AG04450 (cell line): Measurements from ENCODE around the gene CDH4. TPM values are rescaled to one million over a fixed set of nuclear protein-coding genes. Genes with fewer than 3 reads are reported as not detected.

Source experiments
- CTCF ChIA-PET: fragments of 300-600, 350-600 bp; formaldehyde crosslinking; extraction: SDS; loops from one replicate; lab custom pipeline; 2022; ENCODE audit warnings: antibody characterized with exemption, inconsistent platforms; lab: Charles Lee
- POLR2A ChIA-PET: fragments of 350-600 bp; formaldehyde crosslinking; extraction: SDS; loops from one replicate; lab custom pipeline; 2021; ENCODE audit warnings: antibody characterized with exemption, inconsistent platforms; lab: Yijun Ruan, JAX
- DNase-seq: peaks from one replicate; pipeline ENCODE4 v3.0.0-alpha.2; 2011; ENCODE audit warnings: low read depth, low spot score
- H3K27ac ChIP-seq: one replicate; pipeline ENCODE4 v1.5.1; 2012; ENCODE audit warnings: low read depth, low read length, control low read depth
- H3K27me3 ChIP-seq: one replicate; pipeline ENCODE4 v1.6.0; 2012; ENCODE audit warnings: low read length; ENCODE audit not compliant: control insufficient read depth, insufficient read depth
- H3K4me3 ChIP-seq: 2 replicates; pipeline ENCODE4 v1.5.1; 2011; ENCODE audit warnings: mild to moderate bottlenecking, low read depth, low read length, control low read depth
- H3K9me3 ChIP-seq: 2 replicates; pipeline ENCODE4 v1.5.1; 2012; ENCODE audit warnings: low read length; ENCODE audit not compliant: control insufficient read depth, insufficient read depth
- polyA plus RNA-seq: library from polyadenylated mRNA; depleted of rRNA; stranded (reverse); fragments of >200 nt; gene quantifications from 2 replicates; pipeline ENCODE4 v1.2.3, GENCODE V29; 2011
- TF ChIP-seq, protein P1 (sequence below): IDR thresholded peaks from 2 replicates; pipeline ENCODE4 v1.5.1; 2011; ENCODE audit warnings: low read depth, low read length, control low read depth, inconsistent platforms

CDH4 gene
- polyA plus RNA-seq, 1 experiment: 1.6 TPM

DNA sequence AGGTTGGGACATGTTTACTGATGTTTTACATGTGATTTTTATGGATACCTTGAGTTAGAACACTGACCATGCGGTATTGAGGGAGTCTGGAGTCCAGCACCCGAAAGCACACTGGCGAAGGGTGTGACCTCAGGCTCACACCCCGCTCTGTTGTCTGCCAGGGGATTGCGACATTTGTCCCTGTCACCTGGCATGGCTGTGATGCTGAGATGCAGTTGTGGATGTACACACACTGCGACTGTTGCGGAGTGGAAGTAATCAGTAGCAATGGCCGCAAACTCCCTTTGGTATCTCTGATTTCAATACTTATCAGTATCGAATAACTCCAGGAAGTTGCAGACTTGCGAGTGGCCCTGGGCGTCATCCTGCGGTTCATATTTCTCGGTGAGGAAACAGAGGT, 43.2 kb downstream of the CDH4 start:
- no peak for DNase-seq
- POLR2A ChIA-PET: no interaction called here
- Histone ChIP-seq H3K27ac (no peak overlapping the region), H3K4me3 (no peak overlapping the region), H3K27me3 (no peaks in the 10 kb centered on the region), H3K9me3 (peaks cover 15% of the 10 kb centered on the region; the same call in 1 of the 2 replicates)
- CTCF ChIA-PET: no interaction called here
- TF ChIP-seq, protein P1, sequence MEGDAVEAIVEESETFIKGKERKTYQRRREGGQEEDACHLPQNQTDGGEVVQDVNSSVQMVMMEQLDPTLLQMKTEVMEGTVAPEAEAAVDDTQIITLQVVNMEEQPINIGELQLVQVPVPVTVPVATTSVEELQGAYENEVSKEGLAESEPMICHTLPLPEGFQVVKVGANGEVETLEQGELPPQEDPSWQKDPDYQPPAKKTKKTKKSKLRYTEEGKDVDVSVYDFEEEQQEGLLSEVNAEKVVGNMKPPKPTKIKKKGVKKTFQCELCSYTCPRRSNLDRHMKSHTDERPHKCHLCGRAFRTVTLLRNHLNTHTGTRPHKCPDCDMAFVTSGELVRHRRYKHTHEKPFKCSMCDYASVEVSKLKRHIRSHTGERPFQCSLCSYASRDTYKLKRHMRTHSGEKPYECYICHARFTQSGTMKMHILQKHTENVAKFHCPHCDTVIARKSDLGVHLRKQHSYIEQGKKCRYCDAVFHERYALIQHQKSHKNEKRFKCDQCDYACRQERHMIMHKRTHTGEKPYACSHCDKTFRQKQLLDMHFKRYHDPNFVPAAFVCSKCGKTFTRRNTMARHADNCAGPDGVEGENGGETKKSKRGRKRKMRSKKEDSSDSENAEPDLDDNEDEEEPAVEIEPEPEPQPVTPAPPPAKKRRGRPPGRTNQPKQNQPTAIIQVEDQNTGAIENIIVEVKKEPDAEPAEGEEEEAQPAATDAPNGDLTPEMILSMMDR: no peak

DNA sequence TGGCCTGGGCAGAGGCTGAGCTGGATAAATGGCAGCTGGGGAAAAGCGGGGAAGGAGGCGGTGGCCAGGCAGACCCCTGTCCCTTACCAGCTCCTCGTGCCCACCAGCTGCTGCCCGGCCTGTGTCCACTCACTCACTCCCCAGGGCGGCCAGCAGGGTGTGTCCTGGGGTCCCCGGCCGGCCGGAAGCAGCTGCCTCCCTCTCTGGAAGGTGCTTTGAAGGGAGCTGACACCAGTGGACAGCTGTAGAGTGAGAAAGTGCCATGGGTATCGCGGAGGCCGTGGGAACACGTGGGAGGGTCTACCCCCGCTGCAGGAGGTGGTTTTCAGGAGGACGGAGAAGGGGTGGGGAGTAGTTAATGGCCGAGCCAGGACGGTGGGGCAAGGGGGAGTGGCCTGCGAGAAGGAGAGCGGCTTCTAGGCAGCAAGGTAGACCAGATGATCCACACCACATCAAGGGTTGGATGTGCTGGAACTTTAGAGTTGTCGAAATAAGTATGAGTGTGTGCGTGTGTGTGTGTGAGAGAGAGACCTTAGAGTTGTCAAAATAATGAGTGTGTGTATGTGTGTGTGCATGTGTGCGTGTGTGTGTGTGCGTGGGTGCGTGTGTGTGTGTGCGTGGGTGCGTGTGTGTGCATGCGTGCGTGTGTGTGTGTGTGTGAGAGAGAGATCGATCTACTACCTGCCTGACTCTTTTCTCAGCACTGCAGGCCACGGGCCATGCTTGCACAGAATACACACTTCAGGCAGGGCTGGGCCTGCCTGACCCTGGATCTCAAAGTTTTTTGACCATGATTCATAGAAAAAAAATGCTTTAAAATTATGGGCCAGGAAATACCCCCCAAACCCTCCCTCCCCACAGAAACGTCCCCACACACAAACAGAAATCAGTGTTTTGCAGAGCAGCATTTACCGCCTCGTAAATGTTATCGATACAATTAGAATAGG, 43.9 kb downstream of the CDH4 start:
- H3K9me3 ChIP-seq: peaks cover 15% of the 10 kb centered on the region; the same call in 1 of the 2 replicates
- no peak for DNase-seq
- POLR2A ChIA-PET: no interaction called here
- no peak overlapping the region for H3K4me3 ChIP-seq
- TF ChIP-seq, protein P1: no peak
- no peaks in the 10 kb centered on the region for H3K27me3 ChIP-seq
- CTCF ChIA-PET: no interaction called here
- H3K27ac ChIP-seq: peak overlapping the region; percentile 11

DNA sequence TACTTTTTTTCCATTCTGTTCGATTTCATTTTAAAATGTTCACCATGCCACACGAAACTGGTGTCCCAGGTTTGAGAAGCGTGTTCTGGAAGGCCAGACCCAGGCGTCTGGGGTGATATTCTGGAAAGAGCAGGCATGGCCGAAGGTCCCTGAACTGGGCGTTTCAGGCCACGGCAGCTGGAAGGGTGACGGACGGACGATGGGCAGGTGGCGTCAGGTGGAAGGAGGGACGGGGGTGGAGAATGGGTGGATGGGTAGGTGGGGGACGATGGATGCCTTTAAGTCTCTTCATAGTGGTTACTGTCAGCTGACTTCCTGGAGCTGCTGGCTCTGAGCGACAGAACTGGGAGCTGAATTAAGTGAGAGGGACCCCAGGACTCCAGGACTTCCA, 44.6 kb downstream of the CDH4 start:
- TF ChIP-seq, protein P1: no peak
- no peak for DNase-seq
- ChIA-PET POLR2A (no interaction called here), CTCF (interaction anchor here (0.8 kb wide), 1 partner anchor 34 kb away, joined by 3 read pairs; no protein-coding TSS in a partner anchor)
- no peak overlapping the region for H3K4me3 ChIP-seq
- H3K27me3 ChIP-seq: no peaks in the 10 kb centered on the region
- no peak overlapping the region for H3K27ac ChIP-seq
- H3K9me3 ChIP-seq: peaks cover 15% of the 10 kb centered on the region; the same call in 1 of the 2 replicates

DNA sequence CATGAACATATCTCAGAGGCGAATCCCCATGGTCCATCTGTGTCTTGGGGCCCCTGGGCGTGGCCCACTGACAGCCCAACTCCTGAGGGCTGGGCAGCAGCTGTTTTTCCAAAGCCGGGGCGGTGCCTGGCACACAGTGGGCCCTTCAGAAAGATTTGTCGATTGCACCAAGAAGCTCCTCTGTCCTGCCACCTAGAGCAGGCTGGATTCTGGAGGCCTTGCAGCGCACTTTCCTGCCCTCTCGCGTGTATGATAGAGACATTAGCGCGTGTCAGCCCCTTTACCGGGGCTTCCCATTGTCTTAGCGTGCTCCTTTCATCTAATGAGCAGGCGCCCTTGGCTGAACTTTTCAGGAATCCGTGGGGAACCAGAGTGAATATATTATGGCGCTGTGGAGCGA, 45.4 kb downstream of the CDH4 start:
- CTCF ChIA-PET: interaction anchor here (0.8 kb wide), 1 partner anchor 34 kb away, joined by 3 read pairs; no protein-coding TSS in a partner anchor

More for the DNA sequence above, 45.4 kb downstream of the CDH4 start:
- TF ChIP-seq, protein P1: no peak
- POLR2A ChIA-PET: no interaction called here
- H3K9me3 ChIP-seq: peaks cover 15% of the 10 kb centered on the region; the same call in 1 of the 2 replicates
- no peak overlapping the region for H3K4me3 ChIP-seq
- H3K27me3 ChIP-seq: no peaks in the 10 kb centered on the region
- DNase-seq: no peak
- no peak overlapping the region for H3K27ac ChIP-seq
